Activated CD4-positive, alpha-beta T cell treated with anti-CD3 and anti-CD28 coated beads, Interleukin-2, amount 50 U/mL, for 4 hours (primary cell): ENCODE results near the gene ANP32E.

ENCODE experiments used
- DNase-seq, 2 experiments: peaks; one replicate each; pipeline ENCODE4 v3.0.0-alpha.2; 2020

The ANP32E gene

DNA sequence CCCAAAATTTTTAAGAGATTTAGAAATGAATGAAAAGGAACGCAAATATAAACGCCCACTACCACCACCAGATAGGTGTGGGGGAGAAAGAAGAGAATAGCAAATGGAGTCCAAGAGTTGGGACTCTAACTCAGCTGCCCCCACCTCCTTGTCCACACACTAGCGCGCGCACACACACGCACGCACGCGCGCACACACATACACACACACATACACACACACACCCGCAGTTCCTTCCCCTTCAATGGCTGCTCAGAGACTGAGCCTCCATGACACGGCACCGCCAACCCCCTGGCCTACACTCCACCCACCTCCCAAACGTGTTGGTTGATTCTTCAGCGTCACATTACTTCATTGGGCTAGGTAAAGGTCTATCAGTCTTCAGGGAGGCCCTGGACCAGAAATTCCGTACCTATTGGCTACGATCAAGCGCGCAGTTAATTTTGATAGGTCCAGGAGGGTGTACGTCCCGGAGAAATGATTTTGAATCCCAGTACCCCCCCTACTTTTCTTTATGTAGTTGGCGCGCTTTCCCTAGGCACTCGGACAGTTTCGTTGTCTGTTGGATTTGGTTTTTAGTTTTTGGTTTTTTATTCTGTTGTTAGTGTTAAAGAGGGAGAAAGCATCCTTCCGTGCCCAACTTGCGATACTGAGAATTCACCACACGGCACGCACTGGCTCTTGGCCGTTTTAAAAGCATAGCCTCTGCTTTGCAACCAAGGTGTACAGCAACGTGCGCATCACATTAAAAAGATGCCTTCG, at the start of gene ANP32E:
TSS of gene ANP32E (minus strand) at position 261 of the 762 bp plus-strand sequence. CDS start 326 bp downstream, outside the sequence.
- peak; percentile 91 to 92 for DNase-seq

DNA sequence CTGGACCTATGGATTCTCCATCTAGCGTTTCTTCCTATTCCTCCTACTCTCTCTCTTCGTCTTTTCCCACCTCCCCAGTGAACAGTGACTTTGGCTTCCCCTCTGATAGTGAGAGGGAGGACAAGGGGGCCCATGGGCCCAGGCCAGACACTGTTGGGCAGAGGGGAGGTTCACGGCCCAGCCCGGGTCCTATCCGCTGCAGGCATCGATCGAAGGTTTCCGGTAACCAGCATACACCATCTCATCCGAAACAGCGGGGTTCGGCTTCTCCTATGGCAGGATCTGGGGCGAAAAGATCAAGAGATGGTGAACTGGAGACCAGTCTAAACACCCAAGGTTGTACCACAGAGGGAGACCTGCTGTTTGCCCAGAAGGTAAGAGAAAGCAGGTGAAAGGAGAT, 47.3 kb upstream of the ANP32E start:
- no peak for DNase-seq

DNA sequence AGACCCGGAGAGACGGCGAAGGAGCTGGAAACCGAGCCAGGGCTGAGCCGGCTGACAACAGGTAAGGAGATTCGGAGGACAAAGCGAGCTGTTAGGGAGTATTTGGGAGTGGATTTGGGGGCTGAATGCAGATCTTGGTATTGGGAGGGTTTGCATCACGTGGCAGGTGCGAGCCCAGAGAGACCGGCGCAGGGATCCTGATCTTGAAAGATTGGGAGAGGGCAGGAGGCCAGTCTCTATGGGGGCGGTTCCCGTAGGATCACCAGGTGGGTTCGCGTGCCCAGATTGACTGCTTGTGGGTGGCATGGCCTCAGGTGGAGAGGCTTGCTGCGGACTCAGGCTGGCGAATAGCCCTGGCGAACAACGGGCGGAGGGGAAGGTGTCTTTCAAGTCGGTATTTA, 46.6 kb upstream of the ANP32E start:
- no peak for DNase-seq

DNA sequence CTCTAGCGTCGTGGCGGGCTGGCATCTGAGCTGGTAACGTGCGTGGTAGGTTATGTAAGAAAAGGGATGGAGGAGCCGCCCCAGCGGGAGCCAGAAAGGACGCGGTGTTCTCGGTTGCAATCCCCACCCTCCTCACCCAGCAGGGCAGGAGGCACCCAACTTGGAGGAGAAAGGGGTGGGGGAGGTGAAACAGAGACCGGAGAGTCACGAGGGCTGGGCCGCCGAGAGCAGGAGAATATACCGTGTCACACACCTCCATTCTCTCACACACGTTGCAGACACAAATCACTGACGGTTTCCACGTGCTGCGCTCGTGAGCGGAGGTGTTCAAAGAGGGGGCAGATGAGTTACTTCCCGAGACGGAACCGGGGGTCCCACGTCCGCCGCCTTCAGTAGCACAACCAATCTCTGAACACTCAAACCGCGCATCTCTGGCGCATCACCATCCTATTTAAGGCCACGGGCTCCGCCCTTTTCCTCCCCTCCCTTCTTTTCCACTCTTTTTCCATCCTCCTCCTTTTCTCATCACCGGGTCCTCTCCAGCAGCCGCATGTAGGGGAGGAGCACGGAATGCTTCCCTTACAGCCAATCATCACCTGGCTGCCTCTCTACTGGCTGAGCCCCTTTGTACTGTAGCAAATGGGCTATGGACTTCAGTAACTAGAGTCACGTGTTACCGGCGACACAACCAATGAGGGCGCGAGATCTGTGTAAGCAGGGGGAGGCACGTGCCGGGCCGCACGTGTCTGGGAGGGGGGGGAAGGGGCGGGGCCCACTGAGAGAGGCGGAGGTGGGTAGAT, 46.0 kb upstream of the ANP32E start, which contains the start of gene CIART:
TSS of gene CIART (plus strand) at position 797 of the 800 bp plus-strand sequence. CDS start 714 bp downstream, outside the sequence.
- DNase-seq = peak; percentile 73 to 77

DNA sequence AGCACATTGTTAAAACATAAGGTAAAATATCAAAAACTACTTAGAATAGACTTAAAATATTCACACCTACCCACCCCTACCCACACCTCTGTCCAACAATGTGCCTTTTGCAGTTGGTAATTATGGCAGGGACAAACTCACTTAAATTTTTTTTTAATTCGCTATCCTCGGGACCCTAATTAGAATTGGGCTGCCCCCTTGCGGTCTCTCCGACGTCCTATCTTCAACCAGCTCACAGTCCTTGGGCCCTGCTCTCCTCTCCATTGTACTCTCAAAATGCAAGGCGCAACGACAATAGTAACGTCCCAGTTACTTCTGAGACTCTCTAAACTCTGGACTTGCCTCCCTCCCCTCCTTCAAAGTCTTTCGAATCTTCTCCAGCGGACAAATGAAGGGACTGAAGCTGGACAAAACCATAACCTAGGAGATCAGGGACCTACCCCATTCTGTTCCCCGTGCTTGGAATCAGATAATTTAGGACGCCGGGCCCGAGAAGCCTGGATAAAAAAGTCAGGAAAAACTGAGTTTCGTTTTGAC, 45.4 kb upstream of the ANP32E start:
- peak; percentile 60 to 63 for DNase-seq

DNA sequence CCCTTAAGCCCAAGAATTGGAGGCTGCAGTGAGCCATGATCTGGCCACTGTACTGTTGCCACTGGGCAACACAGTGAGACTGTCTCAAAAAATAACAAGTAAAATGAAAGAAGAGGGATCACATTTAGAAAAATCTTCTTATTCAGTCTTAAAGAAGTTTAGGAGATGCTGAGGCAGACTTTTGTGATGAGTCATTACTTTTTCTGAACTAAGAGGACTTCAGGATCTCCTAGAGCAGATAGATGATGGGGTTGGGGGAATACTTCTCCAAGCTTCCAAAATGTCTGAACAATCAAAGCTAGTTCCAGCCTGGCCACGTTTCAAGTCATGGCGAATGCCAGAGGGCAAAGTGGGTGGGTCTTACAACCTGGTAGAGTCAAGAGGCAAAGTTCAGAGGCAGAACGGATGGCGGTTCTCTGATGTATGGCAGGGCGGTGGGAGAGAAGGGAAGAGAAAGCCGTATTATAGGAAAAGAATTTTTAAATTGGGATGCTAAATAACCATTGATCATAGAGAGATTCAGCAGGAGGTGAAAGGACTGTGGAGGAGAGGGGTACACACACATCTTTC, 44.3 kb upstream of the ANP32E start:
- no peak for DNase-seq

DNA sequence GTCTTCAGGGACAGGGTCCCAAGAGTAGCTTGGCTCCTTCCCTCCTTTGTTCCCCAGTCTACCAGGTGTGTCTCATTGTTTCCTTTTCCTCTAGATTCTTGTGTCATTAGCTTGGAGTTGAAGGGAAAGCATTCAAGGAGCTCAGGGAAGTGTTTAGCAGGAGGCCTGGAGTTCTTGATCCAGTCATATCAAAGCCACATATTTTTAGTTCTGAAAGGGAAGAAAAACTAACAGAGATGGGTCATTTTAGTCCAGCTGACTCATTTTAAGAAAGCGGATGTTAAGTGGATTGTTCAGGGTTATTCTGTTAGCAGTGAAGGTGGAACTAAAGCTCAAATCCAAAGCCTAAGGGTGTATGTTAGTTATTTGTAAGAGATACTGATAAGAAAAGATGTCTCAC, 37.4 kb upstream of the ANP32E start:
- DNase-seq = no peak

DNA sequence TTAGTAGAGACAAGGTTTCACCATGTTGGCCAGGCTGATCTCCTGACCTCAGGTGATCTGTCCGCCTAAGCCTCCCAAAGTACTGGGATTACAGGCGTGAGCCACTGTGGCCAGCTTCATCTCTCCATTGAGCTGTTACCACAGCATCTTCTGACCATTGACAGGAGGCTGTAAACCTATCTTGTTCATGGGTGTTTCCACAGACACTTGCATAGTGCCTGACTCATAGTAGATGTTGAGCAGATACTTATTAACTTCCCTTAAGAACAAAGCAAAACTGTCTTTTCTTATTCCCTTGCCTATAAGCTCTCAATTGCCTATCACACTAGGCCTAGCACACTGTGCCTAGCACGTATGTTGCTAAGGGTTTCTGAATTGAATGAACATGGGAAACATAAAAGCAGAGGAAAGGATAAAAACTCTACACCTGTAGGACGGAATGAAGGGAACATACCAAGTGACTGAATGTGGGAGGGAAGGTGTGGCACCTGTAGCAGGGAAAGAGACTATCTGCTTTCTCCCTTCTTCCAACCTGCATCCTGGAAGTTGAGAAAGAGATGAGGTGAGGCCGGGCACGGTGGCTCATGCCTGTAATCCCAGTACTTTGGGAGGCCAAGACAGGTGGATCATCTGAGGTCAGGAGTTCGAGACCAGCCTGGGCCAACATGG, 35.5 kb upstream of the ANP32E start:
- no peak for DNase-seq

DNA sequence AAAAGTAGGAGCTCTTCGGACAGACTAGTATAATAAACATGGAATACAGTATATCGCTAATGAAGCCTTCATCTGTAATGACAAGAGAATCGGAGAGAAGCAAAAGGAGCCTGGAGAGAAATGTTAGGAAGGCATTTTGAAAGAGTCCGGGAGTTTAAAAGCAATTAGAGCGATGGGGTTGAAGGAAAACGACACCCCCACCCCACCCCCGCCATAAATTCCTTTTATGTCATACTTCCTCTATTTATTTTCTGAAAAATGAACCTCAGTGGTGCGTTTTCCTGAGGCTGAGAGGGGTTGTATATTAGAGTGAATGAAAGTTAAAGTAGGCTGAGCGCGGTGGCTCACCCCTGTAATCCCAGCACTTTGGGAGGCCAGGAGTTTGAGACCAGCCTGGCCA, 33.5 kb upstream of the ANP32E start:
- DNase-seq = no peak

DNA sequence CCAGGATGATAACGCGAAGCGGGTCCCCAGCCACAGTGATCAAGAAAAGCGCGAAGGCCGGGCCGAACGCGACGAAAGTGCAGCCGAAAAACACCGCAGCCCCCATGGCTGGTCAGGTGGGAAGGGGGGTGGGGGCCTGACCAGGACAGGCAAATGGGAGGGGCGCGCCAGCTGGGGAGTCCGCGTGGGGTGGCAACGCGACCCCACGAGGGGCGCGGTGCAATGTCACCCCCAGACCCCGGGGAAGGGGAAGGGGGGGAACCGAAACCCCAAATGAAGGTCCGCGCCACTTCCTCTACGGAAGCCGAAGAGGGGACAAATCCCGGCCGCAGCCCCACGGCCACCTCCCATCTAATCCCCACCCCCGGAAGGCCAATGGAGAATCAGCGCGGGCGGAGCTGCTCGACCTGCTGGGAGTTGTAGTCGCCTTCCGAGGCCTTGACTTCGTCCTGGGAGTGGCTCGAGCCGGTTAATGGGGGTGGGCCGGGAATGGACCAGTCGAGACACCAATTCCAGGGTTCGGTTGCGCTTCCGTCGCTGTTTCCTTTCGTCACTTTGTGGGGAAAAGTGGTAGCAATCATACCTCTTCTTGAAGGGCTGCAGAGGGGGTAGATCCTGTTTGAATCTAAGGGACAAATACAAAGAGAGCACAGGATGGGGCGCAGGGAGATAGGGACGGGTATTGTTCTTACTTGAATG, 32.9 kb upstream of the ANP32E start, which contains the start of gene APH1A:
TSS of gene APH1A (minus strand) at position 312 of the 699 bp plus-strand sequence. CDS start at position 106, 206 bp downstream.
- DNase-seq = peak; percentile 87 to 90

DNA sequence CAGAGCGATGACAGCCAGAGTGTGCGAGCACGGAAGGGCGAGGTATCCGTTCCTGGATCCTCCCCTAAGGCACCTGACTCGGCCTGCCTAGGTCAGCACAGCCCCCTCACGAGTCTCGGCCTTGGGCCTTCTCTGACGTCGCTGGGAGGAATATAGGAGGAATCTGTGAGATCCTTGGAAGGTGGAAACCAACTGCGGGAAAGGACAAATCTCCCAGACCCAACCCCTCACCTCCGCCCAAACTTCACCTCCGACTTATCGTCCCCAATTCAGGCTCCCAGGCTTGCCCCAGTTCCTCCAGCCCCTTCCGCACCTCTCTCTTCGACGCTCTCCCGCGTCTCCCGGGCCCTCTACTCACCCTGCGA, 32.4 kb upstream of the ANP32E start:
- DNase-seq = peak; percentile 15 to 16

DNA sequence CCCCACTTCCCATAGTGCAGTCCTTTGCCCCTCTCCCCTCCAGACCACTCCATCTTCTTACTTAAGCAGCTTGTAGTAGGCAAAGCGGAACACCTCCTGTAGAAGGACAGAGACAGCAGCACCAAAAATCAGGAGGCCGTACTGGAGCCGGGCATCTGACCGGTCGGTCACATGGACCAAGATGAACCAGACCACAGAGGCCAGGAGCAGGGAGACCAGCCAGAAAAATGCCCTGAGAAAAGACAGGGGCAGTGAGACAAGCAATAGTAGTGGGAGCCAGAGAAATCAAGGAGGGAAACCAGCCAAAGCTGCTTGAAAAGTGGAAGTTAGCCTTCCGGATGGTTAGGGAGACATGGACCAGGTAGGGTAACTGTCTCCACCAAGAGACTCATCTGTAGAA, 32.0 kb upstream of the ANP32E start:
- DNase-seq = no peak

DNA sequence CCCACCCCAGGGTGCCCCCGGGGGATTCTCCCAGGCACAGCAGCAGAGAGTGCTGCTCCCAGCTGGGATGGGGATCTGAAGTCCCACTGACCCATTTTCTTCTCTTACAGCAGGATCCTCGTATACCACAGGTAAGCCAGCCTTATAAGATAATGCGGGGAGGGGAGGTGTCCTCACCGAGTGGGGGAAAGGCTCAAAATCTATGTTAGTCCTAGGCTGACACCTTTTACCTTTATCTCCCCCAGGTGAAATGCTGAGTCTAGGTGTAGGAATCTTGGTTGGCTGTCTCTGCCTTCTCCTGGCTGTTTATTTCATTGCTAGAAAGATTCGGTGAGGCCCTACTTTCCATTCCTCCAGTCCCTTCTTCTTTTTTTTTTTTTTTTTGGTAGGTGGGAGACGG, 27.6 kb upstream of the ANP32E start:
- DNase-seq = no peak

DNA sequence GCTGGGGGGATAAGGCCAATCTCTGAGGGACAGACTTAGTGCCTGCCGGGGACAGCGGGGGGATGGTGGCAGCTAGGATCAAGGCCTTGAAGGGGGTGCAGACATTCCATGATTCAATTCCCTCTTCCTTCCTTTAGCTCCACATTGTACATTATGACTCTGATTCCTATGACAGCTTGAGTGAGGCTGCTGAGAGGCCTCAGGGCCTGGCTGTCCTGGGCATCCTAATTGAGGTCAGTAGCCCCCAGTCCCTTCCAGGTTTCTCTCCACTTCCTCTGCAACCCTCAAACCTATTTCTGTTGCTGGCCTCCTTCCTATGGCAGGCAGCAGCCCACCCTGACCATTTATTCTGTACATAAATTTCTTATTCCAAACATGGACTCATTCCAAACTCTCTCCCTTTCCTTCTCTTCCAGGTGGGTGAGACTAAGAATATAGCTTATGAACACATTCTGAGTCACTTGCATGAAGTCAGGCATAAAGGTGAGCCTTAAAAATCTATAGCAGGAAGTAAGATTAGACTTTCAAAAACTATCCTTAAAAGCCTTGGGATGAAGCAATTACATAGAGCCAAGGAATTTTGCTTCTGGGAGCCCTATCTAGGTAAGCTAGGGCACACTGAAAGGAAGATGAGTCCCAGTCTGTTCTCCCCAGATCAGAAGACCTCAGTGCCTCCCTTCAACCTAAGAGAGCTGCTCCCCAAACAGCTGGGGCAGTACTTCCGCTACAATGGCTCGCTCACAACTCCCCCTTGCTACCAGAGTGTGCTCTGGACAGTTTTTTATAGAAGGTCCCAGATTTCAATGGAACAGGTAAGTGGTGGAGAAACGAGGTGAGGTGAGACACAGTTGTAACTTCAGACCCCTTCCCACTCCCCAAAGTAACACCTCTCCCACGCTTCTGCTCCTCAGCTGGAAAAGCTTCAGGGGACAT, 26.7 kb upstream of the ANP32E start:
- DNase-seq = no peak

DNA sequence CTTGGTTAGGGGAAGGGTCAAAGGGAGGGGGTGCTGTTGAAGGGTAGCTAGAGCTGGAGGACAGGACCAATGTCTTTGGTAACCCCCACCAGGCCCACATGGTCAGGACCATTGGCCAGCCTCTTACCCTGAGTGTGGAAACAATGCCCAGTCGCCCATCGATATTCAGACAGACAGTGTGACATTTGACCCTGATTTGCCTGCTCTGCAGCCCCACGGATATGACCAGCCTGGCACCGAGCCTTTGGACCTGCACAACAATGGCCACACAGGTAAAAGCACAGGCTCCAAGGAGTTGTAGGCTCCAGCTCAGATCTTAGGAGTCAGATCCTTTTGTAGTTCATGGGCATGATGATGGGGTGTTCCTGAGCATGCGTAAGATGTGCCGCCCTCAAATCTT, 25.5 kb upstream of the ANP32E start:
- DNase-seq = no peak

DNA sequence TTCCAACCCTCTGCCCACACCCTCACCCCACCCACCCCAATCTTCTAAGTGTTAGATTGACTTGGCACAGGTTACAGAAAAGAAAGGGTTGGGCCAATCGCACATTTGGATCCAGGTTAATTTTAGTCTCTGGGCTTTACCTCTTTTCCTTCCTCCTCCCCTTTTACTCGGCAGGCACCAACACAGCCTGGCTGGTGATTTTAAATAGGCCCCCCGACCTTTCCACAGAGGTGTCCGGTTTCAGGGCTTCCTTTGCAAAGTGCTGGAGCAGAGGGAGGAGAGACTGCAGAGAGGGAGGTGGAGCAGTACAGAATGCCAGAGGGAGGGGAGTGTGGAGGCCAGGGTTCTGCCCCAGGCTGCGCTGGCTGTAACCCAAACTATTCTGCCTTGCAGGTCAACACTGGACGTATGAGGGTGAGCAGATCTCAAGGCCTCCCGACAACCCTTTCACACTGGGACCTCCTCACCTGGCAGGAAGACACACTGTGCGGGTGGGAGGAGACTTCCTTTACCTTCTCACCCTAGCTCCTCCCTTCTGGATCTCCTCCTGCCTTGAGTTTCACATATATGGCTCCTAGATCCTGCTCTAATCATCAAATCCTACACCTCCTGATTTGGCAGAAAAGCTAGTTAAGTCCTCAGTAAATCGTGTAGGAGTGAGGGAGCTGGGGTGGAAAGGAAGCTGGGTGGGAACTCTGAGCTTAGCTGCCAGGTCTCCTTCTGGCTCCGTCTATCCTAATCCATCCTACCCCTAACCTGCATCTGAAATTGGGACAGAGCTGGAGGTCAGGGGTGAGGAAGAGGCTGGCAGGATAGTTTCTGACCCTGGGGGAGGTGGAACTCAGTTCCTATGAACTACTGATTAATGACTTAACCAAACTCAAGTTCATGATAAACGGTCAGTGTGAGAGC, 24.1 kb upstream of the ANP32E start:
- no peak for DNase-seq

DNA sequence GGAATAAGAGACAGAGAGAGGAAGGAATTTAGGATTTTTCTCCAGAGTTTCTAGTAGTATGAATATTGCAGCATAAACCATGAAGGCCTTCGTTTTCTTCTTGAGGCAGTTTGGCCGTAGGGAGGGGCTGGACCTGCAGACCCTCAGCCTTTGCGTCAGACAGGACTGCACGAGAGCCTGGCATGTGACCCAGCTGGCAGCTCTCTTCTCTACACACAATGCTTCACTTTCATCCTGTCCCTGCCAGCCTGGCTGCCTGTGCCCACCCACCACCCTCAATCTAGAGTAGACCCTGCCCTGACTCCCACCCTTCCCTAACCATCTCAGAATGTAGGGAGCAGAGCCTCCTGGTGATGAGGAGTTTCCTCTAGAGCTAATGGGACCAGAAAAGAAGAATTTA, 23.3 kb upstream of the ANP32E start:
- no peak for DNase-seq

DNA sequence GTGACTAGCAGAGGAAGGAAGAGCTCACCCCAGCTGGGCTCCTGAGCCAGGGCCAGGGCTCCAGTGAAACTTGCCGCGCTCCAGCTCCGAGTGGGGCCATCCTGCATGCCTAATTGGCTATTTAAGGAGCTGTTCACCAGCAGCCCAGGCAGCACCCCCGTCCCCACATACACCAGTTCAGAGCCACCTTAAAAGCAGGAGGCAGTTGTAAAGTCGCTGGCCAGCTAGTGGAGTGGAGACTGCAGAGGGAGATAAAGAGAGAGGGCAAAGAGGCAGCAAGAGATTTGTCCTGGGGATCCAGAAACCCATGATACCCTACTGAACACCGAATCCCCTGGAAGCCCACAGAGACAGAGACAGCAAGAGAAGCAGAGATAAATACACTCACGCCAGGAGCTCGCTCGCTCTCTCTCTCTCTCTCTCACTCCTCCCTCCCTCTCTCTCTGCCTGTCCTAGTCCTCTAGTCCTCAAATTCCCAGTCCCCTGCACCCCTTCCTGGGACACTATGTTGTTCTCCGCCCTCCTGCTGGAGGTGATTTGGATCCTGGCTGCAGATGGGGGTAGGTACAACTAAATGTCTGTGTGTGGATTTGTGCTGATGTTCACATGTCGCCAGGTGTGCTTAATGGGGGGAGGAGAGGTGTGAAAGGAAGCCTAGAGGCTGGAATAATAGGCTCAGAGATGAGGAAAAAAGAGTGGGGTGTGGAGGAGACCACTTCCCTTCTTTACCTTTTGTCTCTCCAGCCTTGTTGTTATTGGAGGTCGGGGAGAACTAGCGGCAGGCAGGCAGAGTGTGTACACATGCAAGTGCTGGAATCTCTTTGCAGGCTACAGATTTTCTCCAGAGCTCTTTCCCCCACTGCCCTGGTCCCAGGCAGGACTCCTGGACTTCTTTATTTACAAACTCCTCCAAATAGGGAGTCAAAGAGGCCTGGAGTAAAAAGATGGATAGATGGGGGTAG, 22.0 kb upstream of the ANP32E start, which contains the start of gene CA14:
TSS of gene CA14 (plus strand) at position 151 of the 962 bp plus-strand sequence. CDS start at position 506, 355 bp downstream.
- no peak for DNase-seq
